Esophagus muscularis mucosa (tissue), 3 donors: ENCODE results near the gene ZNF700.

ENCODE experiments used
- POLR2A ChIP-seq: fragments of 450-650 bp; IDR thresholded peaks from one replicate; pipeline ENCODE4 v1.6.1; 2017; ENCODE audit warnings: antibody characterized with exemption, moderate library complexity, mild to moderate bottlenecking, low read depth
- TF ChIP-seq, protein P1 (sequence below), 3 experiments: fragments of 200-600 bp in 2 of 3; fragments of 450-650 bp in 1 of 3; sonication (generic) in 2 of 3; IDR thresholded peaks; one replicate each; pipeline ENCODE4 v1.5.1; 2017 to 2019; ENCODE audit warnings: antibody characterized with exemption in 3 of 3, mild to moderate bottlenecking in 2 of 3, moderate library complexity in 1 of 3

DNA sequence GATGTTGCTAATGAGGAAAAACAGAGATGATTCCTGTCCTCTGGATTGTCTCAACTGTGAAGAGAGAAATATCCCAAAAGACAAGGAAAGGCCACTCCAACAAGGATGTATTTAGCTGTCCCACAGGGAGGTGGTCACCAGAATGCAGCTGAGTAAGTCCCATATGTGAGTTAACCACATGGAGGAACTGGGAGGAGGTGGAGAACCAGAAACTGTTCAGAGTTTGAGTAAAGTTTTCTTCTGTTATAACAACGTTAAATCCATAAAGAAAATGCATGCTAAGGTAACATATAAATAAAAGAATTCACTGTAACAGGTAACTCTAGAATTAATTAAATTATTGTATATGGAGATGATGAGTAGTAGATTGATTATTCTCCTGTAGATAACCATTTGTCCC, 45.3 kb downstream of the ZNF700 start:
- TF ChIP-seq, protein P1, sequence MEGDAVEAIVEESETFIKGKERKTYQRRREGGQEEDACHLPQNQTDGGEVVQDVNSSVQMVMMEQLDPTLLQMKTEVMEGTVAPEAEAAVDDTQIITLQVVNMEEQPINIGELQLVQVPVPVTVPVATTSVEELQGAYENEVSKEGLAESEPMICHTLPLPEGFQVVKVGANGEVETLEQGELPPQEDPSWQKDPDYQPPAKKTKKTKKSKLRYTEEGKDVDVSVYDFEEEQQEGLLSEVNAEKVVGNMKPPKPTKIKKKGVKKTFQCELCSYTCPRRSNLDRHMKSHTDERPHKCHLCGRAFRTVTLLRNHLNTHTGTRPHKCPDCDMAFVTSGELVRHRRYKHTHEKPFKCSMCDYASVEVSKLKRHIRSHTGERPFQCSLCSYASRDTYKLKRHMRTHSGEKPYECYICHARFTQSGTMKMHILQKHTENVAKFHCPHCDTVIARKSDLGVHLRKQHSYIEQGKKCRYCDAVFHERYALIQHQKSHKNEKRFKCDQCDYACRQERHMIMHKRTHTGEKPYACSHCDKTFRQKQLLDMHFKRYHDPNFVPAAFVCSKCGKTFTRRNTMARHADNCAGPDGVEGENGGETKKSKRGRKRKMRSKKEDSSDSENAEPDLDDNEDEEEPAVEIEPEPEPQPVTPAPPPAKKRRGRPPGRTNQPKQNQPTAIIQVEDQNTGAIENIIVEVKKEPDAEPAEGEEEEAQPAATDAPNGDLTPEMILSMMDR (IDR thresholded peaks at IDR 0.05) = no peak
- no peak for TF ChIP-seq POLR2A
